Mesothelial cell of epicardium (in vitro differentiated cells): Measurements from ENCODE around the gene RBM23. TPM values are rescaled to one million over a fixed set of nuclear protein-coding genes. Genes with fewer than 3 reads are reported as not detected.
A peak's percentile ranks its signal among the peaks of the same experiment; 100 is the strongest.

Source experiments
- DNase-seq, 2 experiments: peaks; one replicate each; pipeline ENCODE4 v3.0.0; 2021; ENCODE audit warnings: low spot score in 2 of 2; ENCODE audit not compliant: unreplicated experiment in 2 of 2
- H3K27ac Mint-ChIP-seq: 2 replicates; pipeline ENCODE4 v1.8.0; 2021; ENCODE audit warnings: mixed read lengths
- H3K27me3 Mint-ChIP-seq: 2 replicates; pipeline ENCODE4 v1.8.0; 2021; ENCODE audit warnings: low read depth, mixed read lengths
- H3K36me3 Mint-ChIP-seq: 2 replicates; pipeline ENCODE4 v1.8.0; 2021; ENCODE audit warnings: mixed read lengths
- H3K4me1 Mint-ChIP-seq: 2 replicates; pipeline ENCODE4 v1.8.0; 2021; ENCODE audit warnings: mixed read lengths
- H3K4me3 Mint-ChIP-seq: 2 replicates; pipeline ENCODE4 v1.8.0; 2021; ENCODE audit warnings: mild to moderate bottlenecking, moderate library complexity, mixed read lengths
- H3K9me3 Mint-ChIP-seq: 2 replicates; pipeline ENCODE4 v1.8.0; 2021; ENCODE audit warnings: mixed read lengths
- total RNA-seq: library from RNA; stranded (reverse); gene quantifications from 3 replicates; pipeline ENCODE4 v1.2.1, GENCODE V29; 2021
- TF ChIP-seq, protein P1 (sequence below): fragments of 200-600 bp; sonication (generic); IDR thresholded peaks from one replicate; pipeline ENCODE4 v1.5.0; 2021; ENCODE audit warnings: antibody characterized with exemption; ENCODE audit not compliant: unreplicated experiment

The RBM23 gene
- total RNA-seq, 1 donor from 2014 or later: 97.9 TPM

DNA sequence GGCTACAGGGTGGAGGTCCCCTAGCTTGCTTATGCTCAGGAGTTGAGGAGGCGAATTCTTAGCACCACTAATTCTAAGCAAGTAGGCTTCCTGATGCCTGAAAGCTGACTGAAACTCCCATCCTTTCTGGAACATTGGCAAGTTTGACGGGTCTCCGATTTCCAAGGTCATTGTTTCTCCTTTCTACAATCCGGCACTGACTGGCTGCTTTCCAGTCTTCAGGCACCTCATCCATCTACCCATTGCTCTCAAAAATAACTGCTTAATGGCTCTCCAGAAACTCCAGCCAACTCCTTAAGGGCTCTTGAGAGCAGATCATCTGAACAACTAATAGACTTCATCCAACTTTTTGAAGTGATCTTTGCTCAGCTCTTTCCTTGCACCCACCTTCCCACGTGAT is 22.6 kb downstream of the RBM23 start:
- Mint-ChIP-seq H3K4me3 (no peak overlapping the region), H3K4me1 (no peaks in the 10 kb centered on the region), H3K27ac (no peak overlapping the region), H3K27me3 (no peaks in the 10 kb centered on the region), H3K36me3 (peaks cover 4% of the 10 kb centered on the region), H3K9me3 (no peaks in the 10 kb centered on the region)
- DNase-seq: no peak
- TF ChIP-seq, protein P1, sequence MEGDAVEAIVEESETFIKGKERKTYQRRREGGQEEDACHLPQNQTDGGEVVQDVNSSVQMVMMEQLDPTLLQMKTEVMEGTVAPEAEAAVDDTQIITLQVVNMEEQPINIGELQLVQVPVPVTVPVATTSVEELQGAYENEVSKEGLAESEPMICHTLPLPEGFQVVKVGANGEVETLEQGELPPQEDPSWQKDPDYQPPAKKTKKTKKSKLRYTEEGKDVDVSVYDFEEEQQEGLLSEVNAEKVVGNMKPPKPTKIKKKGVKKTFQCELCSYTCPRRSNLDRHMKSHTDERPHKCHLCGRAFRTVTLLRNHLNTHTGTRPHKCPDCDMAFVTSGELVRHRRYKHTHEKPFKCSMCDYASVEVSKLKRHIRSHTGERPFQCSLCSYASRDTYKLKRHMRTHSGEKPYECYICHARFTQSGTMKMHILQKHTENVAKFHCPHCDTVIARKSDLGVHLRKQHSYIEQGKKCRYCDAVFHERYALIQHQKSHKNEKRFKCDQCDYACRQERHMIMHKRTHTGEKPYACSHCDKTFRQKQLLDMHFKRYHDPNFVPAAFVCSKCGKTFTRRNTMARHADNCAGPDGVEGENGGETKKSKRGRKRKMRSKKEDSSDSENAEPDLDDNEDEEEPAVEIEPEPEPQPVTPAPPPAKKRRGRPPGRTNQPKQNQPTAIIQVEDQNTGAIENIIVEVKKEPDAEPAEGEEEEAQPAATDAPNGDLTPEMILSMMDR: no peak

DNA sequence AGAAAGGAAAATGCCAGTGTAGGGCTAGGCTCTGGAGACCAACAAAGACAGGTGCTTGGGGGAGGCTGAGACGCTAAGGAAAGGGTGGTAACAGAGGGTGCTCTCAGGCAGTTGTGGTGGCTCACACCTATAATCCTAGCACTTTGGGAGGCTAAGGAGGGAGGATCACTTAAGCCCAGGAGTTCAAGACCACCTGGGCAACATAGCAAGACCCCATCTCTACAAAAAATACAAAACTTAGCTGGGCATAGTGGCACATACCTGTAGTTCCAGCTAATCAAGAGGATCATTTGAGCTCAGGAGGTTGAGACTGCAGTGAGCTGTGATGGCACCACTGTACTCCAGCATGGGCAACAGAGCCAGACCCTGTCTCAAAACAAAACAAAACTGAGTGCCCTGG is 23.5 kb downstream of the RBM23 start:
- Mint-ChIP-seq H3K9me3 (no peaks in the 10 kb centered on the region), H3K4me1 (peaks cover under 1% of the 10 kb centered on the region), H3K36me3 (no peaks in the 10 kb centered on the region), H3K4me3 (no peak overlapping the region), H3K27ac (no peak overlapping the region), H3K27me3 (no peaks in the 10 kb centered on the region)
- TF ChIP-seq, protein P1: no peak
- DNase-seq: no peak

DNA sequence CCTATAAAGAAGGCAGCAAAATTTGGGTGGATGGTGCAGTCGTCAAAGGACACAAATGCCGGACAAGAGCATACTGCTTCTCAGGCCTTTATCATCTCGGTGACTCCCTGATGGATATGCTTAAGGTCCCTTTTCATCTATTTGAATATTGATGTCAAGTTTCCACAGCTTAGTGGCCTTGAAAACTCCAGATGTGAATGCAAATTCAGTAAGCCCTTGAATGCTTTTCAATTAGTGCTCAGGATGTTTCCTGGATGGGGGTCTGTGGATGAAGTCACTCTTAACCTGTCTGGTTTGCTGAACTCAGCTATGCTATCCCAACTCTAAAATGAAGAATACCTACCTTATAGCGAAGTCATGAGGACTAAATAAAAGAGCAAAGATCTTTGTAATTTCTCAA is 25.2 kb downstream of the RBM23 start:
- Mint-ChIP-seq H3K36me3 (no peaks in the 10 kb centered on the region), H3K27me3 (no peaks in the 10 kb centered on the region), H3K9me3 (no peaks in the 10 kb centered on the region), H3K4me1 (peaks cover 8% of the 10 kb centered on the region), H3K27ac (no peak overlapping the region), H3K4me3 (no peak overlapping the region)
- no peak for DNase-seq
- TF ChIP-seq, protein P1: no peak

DNA sequence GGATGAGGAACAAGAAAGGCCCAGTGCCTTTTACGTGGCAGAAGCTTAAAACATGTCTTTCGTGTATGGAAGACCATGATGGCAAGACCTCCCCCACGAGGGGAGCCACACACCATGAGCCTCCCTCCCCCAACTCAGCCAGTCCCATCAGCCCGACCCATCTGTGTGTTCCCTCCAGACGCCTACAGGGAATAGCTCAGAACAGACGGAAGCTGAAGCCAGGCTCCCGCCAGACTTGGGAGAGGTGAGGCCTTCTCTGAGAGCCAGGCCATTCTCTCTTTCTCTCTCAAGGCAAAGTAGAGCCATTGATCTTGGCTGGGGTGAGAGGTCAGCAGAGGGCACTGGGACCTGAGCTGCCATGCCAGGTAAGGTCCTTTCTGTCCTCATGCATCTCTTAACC is 26.5 kb downstream of the RBM23 start:
- TF ChIP-seq, protein P1: no peak
- Mint-ChIP-seq H3K27ac (peak overlapping the region; percentile 64), H3K36me3 (no peaks in the 10 kb centered on the region), H3K9me3 (no peaks in the 10 kb centered on the region), H3K4me1 (peaks cover 16% of the 10 kb centered on the region), H3K4me3 (no peak overlapping the region), H3K27me3 (no peaks in the 10 kb centered on the region)
- no peak for DNase-seq

DNA sequence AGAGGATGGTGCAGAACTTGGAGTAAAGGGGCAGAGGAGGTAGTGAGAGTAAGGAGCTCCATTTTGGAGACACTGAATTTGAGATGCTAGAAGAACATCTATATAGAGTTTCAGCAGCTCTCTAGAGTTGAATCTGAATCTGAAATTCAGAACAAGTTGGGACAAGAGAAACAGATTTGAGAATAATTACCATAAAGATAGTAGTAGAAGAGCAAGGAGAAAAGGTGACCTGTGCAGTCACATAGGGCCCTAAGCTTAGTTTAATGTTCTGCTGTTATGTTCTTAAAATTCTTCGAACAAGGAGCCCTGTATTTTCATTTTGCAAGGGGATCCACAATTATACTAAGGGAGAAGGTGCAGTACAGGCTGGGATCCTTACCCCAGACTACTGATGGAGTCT is 28.5 kb downstream of the RBM23 start:
- no peak for DNase-seq
- Mint-ChIP-seq H3K4me3 (no peak overlapping the region), H3K27me3 (no peaks in the 10 kb centered on the region), H3K27ac (no peak overlapping the region), H3K36me3 (no peaks in the 10 kb centered on the region), H3K9me3 (no peaks in the 10 kb centered on the region), H3K4me1 (peaks cover 30% of the 10 kb centered on the region)
- TF ChIP-seq, protein P1: no peak

DNA sequence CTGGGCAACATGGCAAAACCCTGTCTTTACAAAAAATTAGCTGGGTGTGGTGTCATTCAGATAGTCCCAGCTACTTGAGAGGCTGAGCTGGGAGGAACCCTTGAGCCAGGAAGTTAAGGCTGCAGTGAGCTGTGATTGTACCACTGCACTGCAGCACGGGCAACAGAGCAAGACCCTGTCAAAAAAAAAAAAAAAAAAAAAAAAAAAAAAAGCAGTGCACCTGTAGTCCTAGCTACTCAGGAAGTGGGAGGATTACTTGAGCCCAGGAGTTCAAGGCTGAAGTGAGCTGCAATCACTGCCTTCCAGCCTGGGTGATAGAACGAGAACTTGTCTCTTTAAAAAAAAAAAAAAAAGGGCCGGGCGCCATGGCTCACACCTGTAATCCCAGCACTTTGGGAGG is 30.3 kb downstream of the RBM23 start:
- TF ChIP-seq, protein P1: no peak
- Mint-ChIP-seq H3K4me3 (no peak overlapping the region), H3K27ac (no peak overlapping the region), H3K9me3 (no peaks in the 10 kb centered on the region), H3K27me3 (no peaks in the 10 kb centered on the region), H3K4me1 (peaks cover 43% of the 10 kb centered on the region), H3K36me3 (no peaks in the 10 kb centered on the region)
- DNase-seq: no peak
